GM19467 (cell line): ENCODE data around the gene FERMT2.
"Not testable (repeated sequence)": the region's sequence is repeated elsewhere in the genome, so short reads cannot be mapped to it uniquely, and the experiment has no call there.

Experiments
- ATAC-seq: cut with Tn5 transposase; IDR thresholded peaks from one replicate; pipeline ENCODE4 v1.9.1; 2021; ENCODE audit warnings: mild to moderate bottlenecking, moderate library complexity; ENCODE audit not compliant: unreplicated experiment

The FERMT2 gene

DNA sequence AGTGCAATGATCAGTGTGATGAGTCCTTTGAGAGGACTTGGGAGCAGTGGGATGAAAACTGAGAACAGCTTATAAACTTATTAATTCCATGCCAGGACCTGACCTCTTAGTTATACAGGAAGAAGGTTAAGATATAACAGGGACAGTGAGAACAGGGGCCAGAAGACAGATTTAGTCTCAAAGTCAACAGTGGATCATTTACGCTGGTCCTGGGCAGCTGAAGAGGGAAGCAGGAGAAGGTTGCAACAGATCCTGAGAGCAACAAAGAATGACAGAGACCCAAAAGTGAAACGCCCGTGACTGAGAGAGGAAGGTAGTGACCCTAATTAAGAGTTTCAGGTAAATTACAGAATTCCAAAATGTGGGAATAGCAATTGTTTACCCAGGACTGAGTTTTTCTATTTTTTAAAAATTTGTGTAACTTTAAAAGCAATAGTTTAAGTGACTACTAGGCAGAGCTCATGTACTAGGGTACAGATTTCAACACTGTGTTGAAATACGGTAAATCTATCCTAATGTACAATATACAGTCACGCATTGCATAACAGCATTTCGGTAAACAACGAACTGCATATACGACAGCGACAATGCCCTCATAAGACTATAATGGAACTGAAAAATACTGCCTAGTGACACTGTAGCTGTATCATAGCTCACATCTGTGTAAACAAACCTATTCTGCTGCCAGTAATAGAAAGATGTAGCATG is 81.8 kb downstream of the FERMT2 start:
- no peak for ATAC-seq

- not testable (repeated sequence) for ATAC-seq
Observed at GRCh38 chr14:52864893-52865292, 86.0 kb downstream of the FERMT2 start.

DNA sequence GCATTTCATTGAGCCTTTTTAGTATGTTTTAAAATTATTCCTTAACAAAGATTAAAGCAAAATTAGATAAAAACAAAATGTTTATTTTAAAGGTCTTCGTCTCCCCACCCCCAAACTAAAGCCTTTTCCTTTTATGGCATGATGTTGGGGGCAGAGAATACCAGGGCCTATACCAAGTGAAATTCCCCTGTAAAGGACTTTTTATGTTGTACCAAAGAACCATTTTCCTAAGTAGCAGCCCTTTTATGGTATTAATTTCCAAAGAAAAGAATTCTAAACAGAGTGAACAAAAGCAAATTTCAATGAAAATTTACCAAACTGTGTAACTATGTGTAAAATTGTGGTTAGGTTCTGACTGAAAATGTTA is 87.5 kb downstream of the FERMT2 start:
- no peak for ATAC-seq

DNA sequence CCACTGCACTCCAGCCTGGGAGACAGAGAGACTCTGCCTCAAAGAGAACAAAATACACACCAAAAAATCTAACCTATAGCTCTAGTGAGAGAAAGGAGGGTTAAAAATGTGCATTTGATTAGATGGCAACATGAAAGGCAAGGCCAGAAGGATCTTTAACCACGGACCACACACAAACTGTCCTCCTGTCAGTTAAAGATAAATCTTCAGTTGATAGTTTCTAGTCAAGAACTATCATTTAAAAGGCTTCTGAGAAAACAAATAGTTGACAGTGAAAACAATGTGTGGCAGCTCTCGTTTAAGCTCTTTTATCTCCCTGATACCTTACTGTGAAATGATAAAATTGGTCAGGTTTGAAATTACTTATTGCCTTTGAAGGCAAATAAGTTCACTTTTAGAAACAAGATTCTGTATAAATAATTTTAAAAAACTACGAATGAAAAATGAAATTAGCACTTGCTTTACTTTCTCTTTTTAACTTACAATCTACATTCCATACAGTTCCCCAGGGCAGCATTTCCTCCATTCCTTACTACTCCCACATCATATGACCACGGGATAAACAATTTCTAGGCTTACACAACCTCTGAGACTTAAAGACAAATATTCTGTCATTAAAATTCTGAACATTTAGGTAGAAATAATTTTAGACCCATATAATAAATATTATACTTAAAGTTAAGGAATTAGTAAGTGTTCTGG is 88.1 kb downstream of the FERMT2 start:
- no peak for ATAC-seq

DNA sequence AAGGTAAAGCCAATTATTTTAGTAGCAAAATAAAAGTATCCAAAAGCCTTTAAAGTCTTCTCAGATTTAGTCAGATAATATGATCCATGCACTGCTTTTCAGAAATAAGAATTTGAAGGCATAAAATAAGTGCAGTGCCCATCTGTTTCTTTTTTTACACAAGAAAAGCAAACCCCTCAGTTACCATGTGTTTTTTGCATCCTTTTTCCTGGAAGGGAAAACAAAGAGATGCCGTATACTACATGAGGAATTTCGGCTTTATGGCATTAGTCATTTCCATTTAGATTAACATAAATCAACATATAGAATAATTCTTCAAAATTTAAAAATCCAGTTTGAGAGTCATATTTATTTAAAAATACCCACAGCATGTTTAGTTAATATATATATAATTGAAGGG is 89.4 kb downstream of the FERMT2 start:
- ATAC-seq = no peak

DNA sequence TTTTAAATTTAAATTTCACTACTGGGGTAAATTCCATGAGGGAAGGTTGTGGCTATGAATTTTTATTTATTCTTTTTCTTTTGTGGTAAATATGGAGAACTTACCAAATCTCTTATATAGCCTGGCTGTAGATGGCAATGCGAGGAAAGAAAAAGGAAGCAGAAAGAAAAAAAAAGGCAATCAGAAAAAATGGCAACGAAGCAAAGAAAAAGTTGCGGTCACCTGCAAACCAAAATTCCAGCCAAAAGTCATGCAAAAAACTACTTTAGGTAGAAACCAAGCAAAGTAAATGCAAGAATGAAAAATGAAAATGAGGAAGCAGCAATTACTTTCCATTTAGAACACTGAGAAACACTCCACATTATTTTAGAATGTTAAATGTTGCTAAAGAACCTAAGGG is 89.9 kb downstream of the FERMT2 start:
- ATAC-seq = no peak

GRCh38 chr14:52860209-52860608 is 90.6 kb downstream of the FERMT2 start:
- no peak for ATAC-seq

DNA sequence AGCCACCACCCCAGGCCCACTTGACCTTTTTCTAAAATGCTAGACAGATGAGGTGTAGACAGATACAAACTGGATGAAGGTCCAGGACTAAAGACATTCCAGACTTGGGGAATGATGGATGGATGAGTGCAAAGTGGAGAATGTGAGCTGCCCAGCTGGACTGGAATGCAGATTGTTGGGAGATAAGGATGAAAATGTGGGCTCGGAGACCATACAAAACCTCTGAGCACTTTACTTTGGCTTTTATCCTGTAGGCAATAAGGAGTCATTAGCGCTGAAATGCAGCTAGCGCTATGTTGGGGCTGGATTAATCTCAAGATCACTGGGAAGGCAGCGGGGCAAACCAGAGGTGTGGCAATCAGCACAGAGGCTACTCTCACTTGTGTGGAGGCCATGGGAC is 94.7 kb downstream of the FERMT2 start:
- no peak for ATAC-seq

- no peak for ATAC-seq
Observed at GRCh38 chr14:52853522-52853854, 97.4 kb downstream of the FERMT2 start.

DNA sequence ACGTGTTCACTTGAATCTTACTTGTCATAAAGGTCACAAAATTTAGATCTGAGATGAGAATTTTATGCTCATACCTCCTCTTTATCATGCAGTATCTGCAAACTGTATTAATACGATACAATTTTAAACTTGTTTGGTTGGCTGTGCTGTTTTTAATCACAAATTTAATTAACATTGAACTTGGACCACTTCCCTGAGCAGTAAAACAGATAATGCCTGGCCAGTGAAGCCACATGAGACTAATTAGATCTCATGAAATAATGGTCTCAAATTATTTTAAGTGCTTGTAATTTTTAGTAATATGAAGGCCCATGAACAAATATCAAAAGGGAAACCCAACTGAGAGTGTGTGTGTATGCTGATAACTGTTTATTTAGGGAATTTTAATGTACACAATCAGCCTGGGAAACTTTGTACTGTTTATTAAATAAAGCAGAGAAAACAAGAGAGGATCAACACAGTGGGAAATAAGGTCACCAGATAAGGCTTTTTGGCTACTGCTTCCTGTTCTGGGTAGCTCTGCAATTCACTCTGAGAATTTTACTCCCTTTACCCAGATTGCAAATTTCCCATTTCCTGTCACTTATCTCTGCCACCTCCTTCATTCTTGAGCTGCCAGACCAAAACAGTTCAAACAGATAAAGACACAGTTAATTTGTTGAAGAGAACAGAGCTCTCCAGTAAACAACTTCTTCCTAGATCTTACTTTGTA is 97.9 kb downstream of the FERMT2 start:
- no peak for ATAC-seq

DNA sequence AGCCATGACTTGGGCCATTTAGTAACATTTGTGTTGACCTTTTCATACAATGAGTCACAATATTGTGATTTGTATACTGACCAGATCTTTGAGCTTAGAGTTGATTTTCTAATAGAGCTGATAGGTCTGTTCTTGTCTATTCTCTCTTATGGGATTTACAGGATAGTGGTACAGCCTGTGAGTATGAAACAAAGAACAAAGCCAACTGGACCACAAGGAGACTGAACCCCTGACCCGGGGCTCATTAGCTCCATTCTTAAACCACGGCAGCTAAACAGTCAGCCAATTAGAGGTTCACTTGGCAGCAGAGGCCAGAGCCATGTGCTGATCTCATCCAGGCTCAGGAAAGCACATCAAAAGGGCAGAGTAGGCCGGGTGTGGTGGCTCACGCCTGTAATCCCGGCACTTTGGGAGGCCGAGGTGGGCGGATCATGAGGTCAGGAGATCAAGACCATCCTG is 100.4 kb downstream of the FERMT2 start:
- no peak for ATAC-seq

DNA sequence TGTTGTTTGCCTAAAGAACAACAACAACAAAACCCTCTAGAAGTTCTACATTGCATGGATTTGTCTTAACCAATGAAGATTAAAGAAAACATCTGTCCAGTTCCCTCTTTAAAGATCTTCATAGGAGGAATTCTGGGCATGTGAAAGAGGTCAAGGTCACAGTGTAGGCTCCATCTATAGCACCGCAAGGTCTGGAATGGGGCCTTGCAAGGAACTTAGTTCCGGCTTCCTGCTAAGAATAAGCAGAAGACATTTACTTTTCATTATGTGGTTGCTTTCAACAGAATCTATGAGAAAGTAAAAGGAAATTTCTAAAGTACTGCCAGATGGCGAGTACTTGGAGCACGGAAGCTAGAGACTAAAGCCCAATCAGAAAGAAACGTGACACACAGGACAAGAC is 102.2 kb downstream of the FERMT2 start:
- ATAC-seq = no peak

- no peak for ATAC-seq
Observed at GRCh38 chr14:52846591-52846990, 104.3 kb downstream of the FERMT2 start.

GRCh38 chr14:52845081-52845480 is 105.8 kb downstream of the FERMT2 start:
- ATAC-seq = no peak

- no peak for ATAC-seq
Observed at GRCh38 chr14:52844262-52845060, 106.4 kb downstream of the FERMT2 start.

DNA sequence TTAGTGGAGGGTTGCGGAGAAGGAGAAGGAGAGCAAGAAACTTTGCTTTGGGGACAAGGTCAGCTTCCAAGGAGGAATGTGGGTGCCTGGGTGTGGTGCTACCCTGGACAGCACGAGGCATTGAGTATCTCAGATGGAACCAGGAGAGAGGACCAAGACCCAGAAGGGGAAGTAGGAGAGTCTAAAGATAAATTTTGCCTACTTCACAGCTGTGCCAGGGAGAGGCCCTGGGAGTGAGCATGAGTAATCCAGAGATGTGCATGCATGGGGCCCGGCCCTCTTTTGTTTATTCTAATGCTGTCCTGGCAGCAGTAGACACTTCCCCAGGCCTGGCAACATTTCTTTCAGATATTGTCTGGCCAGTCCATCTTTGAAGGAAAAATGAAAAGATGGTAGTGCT is 110.0 kb downstream of the FERMT2 start:
- no peak for ATAC-seq

GRCh38 chr14:52837451-52837850 is 113.4 kb downstream of the FERMT2 start:
- no peak for ATAC-seq

DNA sequence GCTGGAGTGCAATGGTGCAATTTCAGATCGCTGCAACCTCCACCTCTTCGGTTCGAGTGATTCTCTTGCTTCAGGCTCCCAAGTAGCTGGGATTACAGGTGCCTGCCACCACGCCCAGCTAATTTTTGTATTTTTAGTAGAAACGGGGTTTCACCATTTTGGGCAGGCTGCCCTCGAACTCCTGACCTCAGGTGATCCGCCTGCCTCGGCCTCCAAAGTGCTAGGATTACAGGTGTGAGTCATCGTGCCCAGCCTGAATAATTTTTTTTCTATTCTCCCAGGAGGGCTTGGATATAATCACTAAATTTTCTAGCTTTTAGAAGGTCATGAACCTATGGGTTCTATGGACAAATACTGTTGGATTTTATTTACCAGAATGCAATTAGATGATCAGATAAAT is 114.8 kb downstream of the FERMT2 start:
- no peak for ATAC-seq

- no peak for ATAC-seq
Observed at GRCh38 chr14:52835122-52835903, 115.5 kb downstream of the FERMT2 start.

- ATAC-seq = no peak
Observed at GRCh38 chr14:52834440-52834842, 116.4 kb downstream of the FERMT2 start.

GRCh38 chr14:52833891-52834290 is 117.0 kb downstream of the FERMT2 start:
- no peak for ATAC-seq
